GM12878 (cell line): ENCODE data around the gene PES1. TPM values are rescaled to one million over a fixed set of nuclear protein-coding genes. Genes with fewer than 3 reads are reported as not detected.

Source experiments
- ATAC-seq: fragments of 200-7000 bp; cut with Tn5 transposase; 3 replicates; pipeline ENCODE4 v1.9.1; 2020; ENCODE audit warnings: mild to moderate bottlenecking, moderate library complexity
- BruUV-seq: library from RNA; stranded (reverse); fragments of 400-500 nt; replicated peaks from 2 replicates; lab custom pipeline; 2021; lab: Mats Ljungman, UMichigan
- CTCF ChIA-PET: fragments of 300-600 bp; sonication (Branson Sonifier 250); formaldehyde crosslinking; extraction: SDS; loops from one replicate; lab custom pipeline; 2021; ENCODE audit warnings: inconsistent platforms; lab: Yijun Ruan, JAX
- POLR2A ChIA-PET: fragments of 350-600 bp; formaldehyde crosslinking; extraction: SDS; loops from one replicate; lab custom pipeline; 2021; ENCODE audit warnings: inconsistent platforms; lab: Charles Lee
- RAD21 ChIA-PET: fragments of 300-600 bp; sonication (Branson Sonifier 250); formaldehyde crosslinking; loops from one replicate; lab custom pipeline; 2023; ENCODE audit warnings: antibody characterized with exemption; ENCODE audit not compliant: unreplicated experiment; lab: Charles Lee
- SMC1A ChIA-PET: fragments of 300-600 bp; sonication (Branson Sonifier 250); formaldehyde crosslinking; loops from one replicate; lab custom pipeline; 2023; ENCODE audit not compliant: unreplicated experiment, uncharacterized antibody; lab: Charles Lee
- DNase-seq: peaks from one replicate; pipeline ENCODE4 v3.0.0-alpha.2; 2011; ENCODE audit warnings: low read depth, low spot score
- FAIRE-seq: peaks from 3 replicates; lab custom pipeline; 2011; peaks lifted over from hg19 to GRCh38; lab: Jason Lieb, UNC
- H2AFZ ChIP-seq: 2 replicates; pipeline ENCODE4 v1.6.0; 2011; ENCODE audit warnings: low read depth, low read length, control low read depth; ENCODE audit not compliant: control insufficient read depth
- H3K27ac ChIP-seq: 2 replicates; pipeline ENCODE4 v1.5.1; 2011; ENCODE audit warnings: control low read depth; ENCODE audit not compliant: control insufficient read depth, insufficient read depth
- H3K27me3 ChIP-seq, 2 experiments: replicated peaks in 1 of 2; 2 replicates each; pipeline versions ENCODE4 v1.6.0 to v1.6.1; 2011; ENCODE audit warnings: low read length in 1 of 2; ENCODE audit not compliant: control insufficient read depth in 2 of 2, insufficient read depth in 2 of 2
- H3K36me3 ChIP-seq, 2 experiments: 2 replicates each; pipeline ENCODE4 v1.5.1; 2011; ENCODE audit warnings: low read length in 1 of 2; ENCODE audit not compliant: control insufficient read depth in 2 of 2, insufficient read depth in 2 of 2
- H3K4me1 ChIP-seq: 2 replicates; pipeline ENCODE4 v1.6.1; 2011; ENCODE audit warnings: mild to moderate bottlenecking, low read length, moderate library complexity, mixed read lengths; ENCODE audit not compliant: control insufficient read depth, insufficient read depth
- H3K4me2 ChIP-seq: 2 replicates; pipeline ENCODE4 v1.6.0; 2011; ENCODE audit warnings: control low read depth; ENCODE audit not compliant: control insufficient read depth, insufficient read depth
- H3K4me3 ChIP-seq: fragments of 200-600 bp; sonication (generic); 2 replicates; pipeline ENCODE4 v1.5.1; 2016
- H3K79me2 ChIP-seq: 2 replicates; pipeline ENCODE4 v1.6.0; 2011; ENCODE audit warnings: low read length; ENCODE audit not compliant: control insufficient read depth, insufficient read depth
- H3K9ac ChIP-seq: 2 replicates; pipeline ENCODE4 v1.8.0; 2011; ENCODE audit warnings: low read length, control low read depth, mixed read lengths; ENCODE audit not compliant: control insufficient read depth, insufficient read depth
- H3K9me3 ChIP-seq: replicated peaks from 3 replicates; pipeline ENCODE4 v1.5.1; 2011; ENCODE audit warnings: mild to moderate bottlenecking, low read length; ENCODE audit not compliant: control insufficient read depth, insufficient read depth
- H4K20me1 ChIP-seq: 2 replicates; pipeline ENCODE4 v1.6.0; 2011; ENCODE audit not compliant: control insufficient read depth, insufficient read depth
- ATF3 ChIP-seq: IDR thresholded peaks from 2 replicates; pipeline ENCODE4 v1.6.1; 2011; ENCODE audit warnings: low read depth, mild to moderate bottlenecking, low read length, moderate library complexity, borderline replicate concordance; ENCODE audit errors: extremely low read depth
- BCL3 ChIP-seq: IDR thresholded peaks from 2 replicates; pipeline ENCODE4 v1.6.1; 2011; ENCODE audit warnings: borderline replicate concordance, low read depth, mild to moderate bottlenecking, moderate library complexity, low read length; ENCODE audit not compliant: insufficient read depth, poor library complexity, severe bottlenecking
- CBFB ChIP-seq: IDR thresholded peaks from 2 replicates; pipeline ENCODE4 v1.6.1; 2016; ENCODE audit warnings: antibody characterized with exemption, low read depth
- CBX5 ChIP-seq: sonication (generic); IDR thresholded peaks from 2 replicates; pipeline ENCODE4 v1.6.1; 2016; ENCODE audit warnings: low read depth, moderate library complexity, mild to moderate bottlenecking, inconsistent platforms
- CEBPB ChIP-seq, 2 experiments: fragments of 150-350 bp in 1 of 2; IDR thresholded peaks; 2 replicates each; pipeline ENCODE4 v1.6.1; 2012 to 2014; ENCODE audit warnings: low read depth in 2 of 2, low read length in 2 of 2, borderline replicate concordance in 1 of 2, inconsistent platforms in 1 of 2
- CREM ChIP-seq: IDR thresholded peaks from 2 replicates; pipeline ENCODE4 v1.6.1; 2014; ENCODE audit warnings: antibody characterized with exemption, low read depth
- FOS ChIP-seq: IDR thresholded peaks from 3 replicates; pipeline ENCODE4 v1.6.1; 2011; ENCODE audit warnings: borderline replicate concordance; ENCODE audit not compliant: insufficient read length; ENCODE audit errors: extremely low read depth
- KLF5 ChIP-seq: fragments of 450-650 bp; IDR thresholded peaks from 2 replicates; pipeline ENCODE4 v1.6.1; 2014; ENCODE audit warnings: mild to moderate bottlenecking; ENCODE audit not compliant: partially characterized antibody
- MYB ChIP-seq: fragments of 150-350 bp; IDR thresholded peaks from 2 replicates; pipeline ENCODE4 v1.6.1; 2014; ENCODE audit warnings: mild to moderate bottlenecking, low read depth, low read length, borderline replicate concordance
- NFYA ChIP-seq: IDR thresholded peaks from 2 replicates; pipeline ENCODE4 v1.6.1; 2011; ENCODE audit warnings: low read depth, mild to moderate bottlenecking, low read length, improper control_type of control experiment, borderline replicate concordance
- POLR2AphosphoS5 ChIP-seq: IDR thresholded peaks from 2 replicates; pipeline ENCODE4 v1.6.1; 2011; ENCODE audit warnings: mild to moderate bottlenecking, low read length, inconsistent platforms
- RCOR1 ChIP-seq: conservative IDR thresholded peaks from 2 replicates; pipeline ENCODE4 v1.6.1; 2012; ENCODE audit warnings: low read depth, low read length, improper control_type of control experiment
- SRF ChIP-seq, 2 experiments: IDR thresholded peaks; 2 replicates each; pipeline ENCODE4 v1.6.1; 2011; ENCODE audit warnings: low read depth in 2 of 2, low read length in 2 of 2, mild to moderate bottlenecking in 1 of 2, moderate library complexity in 1 of 2
- ZNF592 ChIP-seq: fragments of 450-650 bp; IDR thresholded peaks from 2 replicates; pipeline ENCODE4 v1.6.1; 2017; ENCODE audit warnings: mild to moderate bottlenecking, moderate library complexity
- WGBS: methylation state at CpG from one replicate; pipeline ENCODE4 v1.1.6; 2016; ENCODE audit warnings: low lambda C conversion rate; ENCODE audit not compliant: insufficient replicate concordance, insufficient coverage; ENCODE audit errors: missing lambda C conversion rate; 5-methylcytosine and 5-hydroxymethylcytosine counted together
- in situ Hi-C: fragments of 300-500 bp; cut with MboI; formaldehyde crosslinking; loops from 9 replicates; pipeline ENCODE4 v1.14.3; 2018; ENCODE audit warnings: mixed read lengths
- intact Hi-C: fragments of 100-400 bp; cut with micrococcal nuclease; formaldehyde crosslinking; loops from one replicate; pipeline ENCODE4 v1.14.2; 2022; ENCODE audit not compliant: unreplicated experiment
- polyA plus RNA-seq, 11 experiments: library from polyadenylated mRNA; depleted of rRNA in 4 of 11; unstranded in 6 of 11; stranded (reverse) in 5 of 11; fragments of >200 nt; fragmentation: Nextera tagmentation in 4 of 11; fragmentation: Illumina TruSeq in 1 of 11; extraction: Ambion mirVana in 4 of 11; extraction: Trizol in 1 of 11; gene quantifications; 1 replicate in 1 of 11; 2 replicates in 10 of 11; pipeline versions ENCODE4 v1.2.1 to v1.2.3, GENCODE V29; 2011 to 2016; ENCODE audit warnings: inconsistent platforms in 2 of 11, missing spikeins in 2 of 11, low read depth in 1 of 11
- total RNA-seq, 4 experiments: library from RNA; depleted of rRNA in 3 of 4; stranded (reverse); fragments of >200 nt in 3 of 4; fragmentation: Illumina TruSeq in 1 of 4; extraction: Trizol in 1 of 4; gene quantifications; 2 replicates each; pipeline versions ENCODE4 v1.2.1 to v1.2.3, GENCODE V29; 2013 to 2021

The PES1 gene
- total and polyA plus RNA-seq, 10 of the 15 experiments (the other 5 are each of a cell fraction or from before 2014, with no cell fraction given), result 6.9 to 139 (median 106) TPM

- TF ChIP-seq ZNF592, result no peak
- TF ChIP-seq BCL3, result no peak
- TF ChIP-seq, all 136 proteins: peak for 0
These were observed 27.5 kb downstream of the PES1 start (continued) for GRCh38 chr22:30564045-30564760.

GRCh38 chr22:30562366-30562765 is 29.3 kb downstream of the PES1 start:
- Histone ChIP-seq H3K36me3 (no peaks in the 10 kb centered on the region), H3K27me3 (no peaks in the 10 kb centered on the region; a peak in 1 of 4 replicates), H2AFZ (no peak overlapping the region), H3K79me2 (no peaks in the 10 kb centered on the region), H3K9ac (no peak overlapping the region), H3K4me1 (no peaks in the 10 kb centered on the region), H4K20me1 (no peaks in the 10 kb centered on the region), H3K4me3 (no peak overlapping the region), H3K4me2 (no peak overlapping the region), H3K27ac (no peak overlapping the region), H3K9me3 (no peaks in the 10 kb centered on the region)
- ChIA-PET CTCF (interaction anchor here (1.1 to 1.6 kb wide), 2 partner anchors 39 to 117 kb away, joined by 4 to 7 read pairs; no protein-coding TSS in a partner anchor), RAD21 (no interaction called here), SMC1A (no interaction called here), POLR2A (no interaction called here)
- DNase-seq, result no peak
- no peak for FAIRE-seq
- 21% methylated on average over 6 of the region's 6 CpGs for WGBS
- in situ Hi-C loops (no loop called here), intact Hi-C loops (no loop called here)
- no TSS peak for BruUV-seq
- no peak for TF ChIP-seq CEBPB (IDR thresholded peaks at IDR 0.05; ENCODE audit: borderline replicate concordance in 1 of 2, low read depth in 2 of 2, low read length in 2 of 2)
- no peak for TF ChIP-seq CREM
- no peak for TF ChIP-seq CBX5
- no peak for TF ChIP-seq RCOR1
- no peak for TF ChIP-seq FOS
- no peak for TF ChIP-seq SRF (IDR thresholded peaks at IDR 0.05; ENCODE audit: low read depth in 2 of 2, low read length in 2 of 2)
- TF ChIP-seq POLR2AphosphoS5, result no peak
- no peak for TF ChIP-seq KLF5
- TF ChIP-seq CBFB, result no peak
- no peak for TF ChIP-seq MYB
- no peak for TF ChIP-seq NFYA
- TF ChIP-seq ATF3, result no peak
- ATAC-seq, result no peak
